Globus pallidus (tissue), 1 donor: Measurements from ENCODE around the gene CENPX.
A peak's percentile ranks its signal among the peaks of the same experiment; 100 is the strongest.

ENCODE experiments used
- DNase-seq: peaks from one replicate; pipeline ENCODE4 v3.0.0-alpha.2; 2015; ENCODE audit warnings: low spot score

Gene CENPX

DNA sequence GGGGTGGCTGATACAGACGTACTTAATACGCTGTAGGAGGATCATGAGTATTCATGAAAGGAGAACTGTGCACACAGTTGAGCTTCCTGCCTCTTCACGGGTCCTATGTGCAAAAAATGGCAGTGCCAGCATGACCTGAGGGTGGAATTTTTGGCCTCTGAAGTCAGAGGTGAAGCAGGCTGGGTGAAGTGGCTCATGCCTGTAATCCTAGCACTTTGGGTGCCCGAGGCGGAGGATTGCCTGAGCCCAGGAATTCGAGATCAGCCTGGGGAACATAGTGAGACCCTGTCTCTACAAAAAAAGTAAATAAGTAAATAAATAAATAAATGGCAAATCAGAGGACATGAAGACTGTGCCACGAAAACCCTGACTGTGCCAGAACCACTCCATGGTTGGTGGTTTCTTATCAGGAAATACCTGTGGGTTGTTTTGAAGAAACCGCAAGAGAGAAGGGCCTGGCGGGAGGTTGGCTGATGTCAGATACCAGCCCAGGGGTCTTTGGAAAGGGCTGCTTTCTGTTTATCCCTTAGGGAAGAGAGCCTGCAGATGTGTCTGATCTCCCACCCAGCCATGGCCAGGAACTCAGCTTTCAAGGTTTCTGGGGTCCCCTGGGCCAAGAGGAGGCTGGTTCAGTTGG is 41.9 kb downstream of the CENPX start:
- DNase-seq: no peak

GRCh38 chr17:81980122-81980521 is 42.6 kb downstream of the CENPX start:
- no peak for DNase-seq

GRCh38 chr17:81978524-81979298 is 44.0 kb downstream of the CENPX start:
- DNase-seq: no peak

DNA sequence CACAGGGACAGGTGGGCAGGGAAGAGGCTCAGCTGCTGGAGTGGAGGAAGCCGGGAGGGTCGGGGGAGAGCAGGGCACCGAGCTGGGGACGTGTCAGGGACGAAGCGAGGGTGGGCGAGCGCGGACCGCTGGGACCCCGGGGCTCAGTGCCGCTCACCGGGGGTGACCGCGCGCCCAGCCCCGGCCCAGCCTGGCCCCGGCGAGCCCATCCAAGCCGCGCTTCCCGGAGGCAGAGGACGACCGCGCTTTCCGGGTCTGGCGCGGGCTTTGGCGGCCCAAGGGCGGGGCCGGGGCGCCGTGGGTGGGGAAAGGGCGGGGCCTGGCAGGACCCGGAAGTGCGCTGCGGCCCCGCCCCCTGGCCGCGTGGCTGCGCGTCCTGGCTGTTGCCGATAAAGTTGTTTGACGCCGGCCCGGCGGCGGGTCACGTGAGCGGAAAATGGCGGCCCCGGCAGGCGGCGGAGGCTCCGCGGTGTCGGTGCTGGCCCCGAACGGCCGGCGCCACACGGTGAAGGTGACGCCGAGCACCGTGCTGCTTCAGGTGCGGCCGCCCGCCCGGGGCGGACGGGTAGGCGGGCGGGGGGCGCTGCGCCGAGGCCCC is 45.4 kb downstream of the CENPX start, which contains the start of gene ASPSCR1:
ASPSCR1 (plus strand) TSS at position 419 of the 598 bp plus-strand sequence; CDS start at position 437, 18 bp downstream.
- peak; percentile 89 for DNase-seq

- DNase-seq: no peak
Observed at GRCh38 chr17:81976332-81977210, 46.1 kb downstream of the CENPX start.

GRCh38 chr17:81973432-81973831 is 49.2 kb downstream of the CENPX start:
- DNase-seq: no peak

- DNase-seq: no peak
Observed at GRCh38 chr17:81968850-81969812, 53.5 kb downstream of the CENPX start.
